Stomach (tissue), 9 donors: ENCODE measurements around the gene SLC25A51. TPM values are rescaled to one million over a fixed set of nuclear protein-coding genes. Genes with fewer than 3 reads are reported as not detected.

ENCODE experiments used
- DNase-seq, 2 donors: peaks; one replicate each; pipeline versions ENCODE4 v3.0.0 to v3.0.0-alpha.2; 2013 to 2019
- H3K27ac ChIP-seq, 5 donors: fragments of 200-600 bp in 4 of 5; sonication (generic) in 4 of 5; one replicate each; pipeline ENCODE4 v1.5.1; 2013 to 2019; ENCODE audit warnings: mild to moderate bottlenecking in 1 of 5, moderate library complexity in 1 of 5
- H3K27me3 ChIP-seq, 3 donors: fragments of 200-600 bp; sonication (generic); one replicate each; pipeline ENCODE4 v1.5.1; 2017 to 2019; ENCODE audit warnings: mixed run types in 1 of 3
- H3K36me3 ChIP-seq, 4 donors: fragments of 200-600 bp; sonication (generic); 1 replicate in 3 of 4; 2 replicates in 1 of 4; pipeline ENCODE4 v1.5.1; 2016 to 2019
- H3K4me1 ChIP-seq, 4 donors: fragments of 200-600 bp; sonication (generic); one replicate each; pipeline ENCODE4 v1.5.1; 2016 to 2019
- H3K4me3 ChIP-seq, 4 donors: fragments of 200-600 bp; sonication (generic) in 3 of 4; one replicate each; pipeline ENCODE4 v1.5.1; 2016 to 2019; ENCODE audit warnings: mild to moderate bottlenecking in 1 of 4
- H3K9me3 ChIP-seq, 4 donors: fragments of 200-600 bp; sonication (generic); one replicate each; pipeline ENCODE4 v1.5.1; 2016 to 2019
- CTCF ChIP-seq, 7 experiments: fragments of 450-650 bp in 4 of 7; fragments of 200-600 bp in 3 of 7; sonication (generic) in 3 of 7; IDR thresholded peaks; one replicate each; pipeline ENCODE4 v1.5.1; 2016 to 2019; ENCODE audit warnings: antibody characterized with exemption in 7 of 7, control low read depth in 2 of 7, mild to moderate bottlenecking in 1 of 7
- EP300 ChIP-seq: sonication (generic); formaldehyde crosslinking; IDR thresholded peaks from one replicate; pipeline ENCODE4 v1.6.1; 2017; ENCODE audit warnings: antibody characterized with exemption
- POLR2A ChIP-seq, 4 donors: fragments of 450-650 bp; IDR thresholded peaks; one replicate each; pipeline ENCODE4 v1.6.1; 2016; ENCODE audit warnings: antibody characterized with exemption in 4 of 4, control low read depth in 2 of 4, mild to moderate bottlenecking in 1 of 4, moderate library complexity in 1 of 4
- POLR2AphosphoS5 ChIP-seq, 3 donors: sonication (generic); formaldehyde crosslinking; IDR thresholded peaks; one replicate each; pipeline ENCODE4 v1.6.1; 2016; ENCODE audit warnings: antibody characterized with exemption in 3 of 3
- WGBS, 5 donors: extraction: QIAGEN DNeasy Blood & Tissue Kit in 3 of 5; methylation state at CpG; one replicate each; pipeline versions ENCODE4 v1.1.5 to v1.1.7; 2013 to 2018; 5-methylcytosine and 5-hydroxymethylcytosine counted together
- intact Hi-C: fragments of 100-400 bp; cut with DNase I; formaldehyde crosslinking; loops from one replicate; pipeline ENCODE4 v1.15.1; 2023; ENCODE audit warnings: low total_unique reads
- polyA plus RNA-seq, 3 donors: library from polyadenylated mRNA; stranded (reverse); fragments of 200-250 nt; gene quantifications; one replicate each; pipeline ENCODE4 v1.2.3, GENCODE V29; 2013
- total RNA-seq, 5 donors: library from RNA; depleted of rRNA; stranded (reverse); fragments of >200 nt; gene quantifications; one replicate each; pipeline versions ENCODE4 v1.1.0 to v1.2.3, GENCODE V29; 2014 to 2016
- donor health status: healthy with polysubstance abuse.
- donor health status: Bipolar disorder and iron deficiency.
- donor health status: healthy.

SLC25A51 gene
- total and polyA plus RNA-seq, 8 donors = 3.5 to 41.5 (median 9.8) TPM

- Histone ChIP-seq H3K9me3 (no peaks in the 10 kb centered on the region), H3K4me1 (peaks cover 0 to 16% (median 15%) of the 10 kb centered on the region in 4 donors), H3K27me3 (no peaks in the 10 kb centered on the region), H3K36me3 (no peaks in the 10 kb centered on the region), H3K27ac (peak overlapping the region in 2 of 5 donors; percentile 12 to 26), H3K4me3 (no peak overlapping the region)
- WGBS, 5 donors = 69 to 82% (median 74%) methylated on average over 4 of the region's 4 CpGs
- TF ChIP-seq EP300 (no peak), CTCF (IDR thresholded peaks at IDR 0.05) (no peak), POLR2AphosphoS5 (IDR thresholded peaks at IDR 0.05) (no peak)
- peak in 1 of 2 donors; percentile 17 for DNase-seq
- intact Hi-C loops = no loop called here
Measured at GRCh38 chr9:37908698-37909186, 4.8 kb upstream of the SLC25A51 start.

DNA sequence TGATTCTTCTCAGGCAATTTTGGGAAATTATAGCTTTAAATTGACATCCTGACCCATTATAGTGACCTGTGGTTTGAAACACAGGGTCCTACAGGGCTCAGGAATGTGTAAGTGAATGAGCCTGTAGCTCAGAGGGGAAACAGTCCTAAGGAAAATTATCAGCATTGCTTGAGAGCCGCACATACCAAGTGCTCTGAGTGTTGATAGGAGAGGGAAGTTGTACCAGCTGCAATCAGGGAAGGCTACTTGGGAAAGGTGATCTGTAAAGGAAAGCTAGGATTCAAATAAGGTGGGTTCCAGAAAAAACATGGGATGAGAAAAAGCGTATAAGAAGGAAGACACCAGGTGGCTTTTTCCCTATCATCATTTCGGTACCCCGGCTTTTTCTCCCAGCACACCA lies 4.4 kb upstream of the SLC25A51 start:
- intact Hi-C loops = no loop called here
- no peak overlapping the region for H3K27ac ChIP-seq
- H3K4me3 ChIP-seq = no peak overlapping the region
- 61 to 87% (median 76%) methylated on average over 4 of the region's 4 CpGs for WGBS, 5 donors
- no peak for DNase-seq
- H3K4me1 ChIP-seq = peaks cover 0 to 18% (median 14%) of the 10 kb centered on the region in 4 donors
- TF ChIP-seq POLR2A (IDR thresholded peaks at IDR 0.05) (no peak), CTCF (IDR thresholded peaks at IDR 0.05) (no peak), EP300 (no peak)
- H3K27me3 ChIP-seq = no peaks in the 10 kb centered on the region
- H3K9me3 ChIP-seq = no peaks in the 10 kb centered on the region
- H3K36me3 ChIP-seq = no peaks in the 10 kb centered on the region

GRCh38 chr9:37906312-37907239 lies 2.6 kb upstream of the SLC25A51 start:
- intact Hi-C loops = no loop called here

GRCh38 chr9:37905776-37906175 lies 1.8 kb upstream of the SLC25A51 start:
- Histone ChIP-seq H3K9me3 (no peaks in the 10 kb centered on the region), H3K27me3 (no peaks in the 10 kb centered on the region), H3K4me3 (no peak overlapping the region), H3K4me1 (peaks cover 10 to 35% (median 31%) of the 10 kb centered on the region in 4 donors), H3K27ac (no peak overlapping the region), H3K36me3 (no peaks in the 10 kb centered on the region)
- no peak for DNase-seq
- 90 to 95% (median 90%) methylated on average over 4 of the region's 4 CpGs for WGBS, 5 donors
- TF ChIP-seq CTCF (IDR thresholded peaks at IDR 0.05) (no peak), POLR2AphosphoS5 (IDR thresholded peaks at IDR 0.05) (no peak), EP300 (no peak), POLR2A (IDR thresholded peaks at IDR 0.05) (no peak)
- intact Hi-C loops = no loop called here

More at GRCh38 chr9:37906312-37907239, 2.6 kb upstream of the SLC25A51 start:
- no peaks in the 10 kb centered on the region for H3K36me3 ChIP-seq
- H3K4me3 ChIP-seq = no peak overlapping the region
- no peak overlapping the region for H3K27ac ChIP-seq
- WGBS, 5 donors = 77 to 85% (median 79%) methylated on average over 11 of the region's 11 CpGs
- TF ChIP-seq POLR2AphosphoS5 (IDR thresholded peaks at IDR 0.05) (no peak), POLR2A (IDR thresholded peaks at IDR 0.05) (no peak), EP300 (no peak), CTCF (IDR thresholded peaks at IDR 0.05) (no peak)
- peak in 1 of 2 donors; percentile 3 for DNase-seq
- H3K4me1 ChIP-seq = peaks cover 10 to 30% (median 29%) of the 10 kb centered on the region in 4 donors
- H3K27me3 ChIP-seq = no peaks in the 10 kb centered on the region
- no peaks in the 10 kb centered on the region for H3K9me3 ChIP-seq
